HepG2 (cell line): ENCODE measurements around the gene RING1. TPM values are rescaled to one million over a fixed set of nuclear protein-coding genes. Genes with fewer than 3 reads are reported as not detected.
A peak's percentile ranks its signal among the peaks of the same experiment; 100 is the strongest.

ENCODE experiments used
- FUBP1 ChIP-seq: sonication (generic); formaldehyde crosslinking; IDR thresholded peaks from 2 replicates; pipeline ENCODE4 v1.5.1; 2020; ENCODE audit warnings: missing genetic modification reagents, mild to moderate bottlenecking, borderline replicate concordance
- SMAD3 ChIP-seq: sonication (generic); formaldehyde crosslinking; IDR thresholded peaks from 2 replicates; pipeline ENCODE4 v1.4.0; 2020; ENCODE audit warnings: missing genetic modification reagents
- ZNF232 ChIP-seq: sonication (generic); formaldehyde crosslinking; IDR thresholded peaks from 2 replicates; pipeline ENCODE4 v1.4.0; 2020; ENCODE audit warnings: missing genetic modification reagents, borderline replicate concordance
- polyA plus RNA-seq, 8 experiments: library from polyadenylated mRNA; depleted of rRNA in 3 of 8; stranded (reverse) in 7 of 8; unstranded in 1 of 8; fragments of >200 nt; fragmentation: Illumina TruSeq in 4 of 8; extraction: Trizol in 4 of 8; gene quantifications; 2 replicates each; pipeline versions ENCODE4 v1.2.1 to v1.2.3, GENCODE V29; 2011 to 2016; ENCODE audit warnings: low read depth in 4 of 8, missing spikeins in 1 of 8, mixed read lengths in 1 of 8; ENCODE audit not compliant: insufficient read depth in 1 of 8
- total RNA-seq, 5 experiments: library from RNA; depleted of rRNA; stranded (reverse); fragments of >200 nt; fragmentation: Illumina TruSeq; extraction: Trizol; gene quantifications; 2 replicates each; pipeline ENCODE4 v1.2.3, GENCODE V29; 2016; ENCODE audit warnings: low read depth in 1 of 5
- TF ChIP-seq, protein P1 (sequence below): sonication (generic); formaldehyde crosslinking; IDR thresholded peaks from 2 replicates; pipeline ENCODE4 v1.4.0; 2020; ENCODE audit warnings: missing genetic modification reagents, borderline replicate concordance
- TF ChIP-seq, protein P2 (sequence below): sonication (generic); formaldehyde crosslinking; IDR thresholded peaks from 2 replicates; pipeline ENCODE4 v1.4.0; 2020; ENCODE audit warnings: missing genetic modification reagents, borderline replicate concordance

Gene RING1
- total and polyA plus RNA-seq, 2 of the 13 experiments (the other 11 are each of a cell fraction or from before 2014, with no cell fraction given) = 23.9 to 33.6 TPM

DNA sequence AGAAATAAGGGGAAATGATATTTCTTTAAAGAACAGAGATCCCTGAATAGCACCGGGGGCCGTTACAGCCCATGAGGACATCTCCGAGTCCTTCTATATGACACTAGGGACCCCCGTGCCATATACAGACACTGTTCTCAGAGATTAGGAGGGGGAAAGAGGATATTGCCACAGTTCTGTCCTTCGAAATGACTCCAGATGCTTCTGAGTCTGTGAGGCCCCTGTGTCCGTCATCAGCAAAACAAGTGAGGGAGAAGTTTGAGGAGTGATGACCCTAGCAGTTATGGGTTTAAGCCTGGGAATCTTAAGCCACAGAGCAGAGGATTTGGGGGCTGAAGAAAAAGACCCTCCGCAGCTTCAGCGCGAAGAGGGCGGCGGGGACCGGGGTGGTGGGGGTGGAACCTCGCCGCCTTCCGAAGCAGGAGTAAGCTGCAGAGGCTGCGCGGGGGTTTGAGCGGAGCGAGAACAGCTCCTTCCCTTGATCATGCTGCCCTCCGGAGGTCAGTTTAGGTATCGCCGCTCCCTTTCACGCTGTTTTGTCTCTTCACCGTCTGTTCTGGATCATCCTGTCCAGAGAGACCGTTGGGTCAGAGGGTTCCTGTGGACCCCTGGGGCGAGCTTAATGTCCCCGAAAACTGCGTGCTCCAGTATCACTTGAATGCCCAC is 39.8 kb downstream of the RING1 start (continued):
- TF ChIP-seq SMAD3 = no peak
- TF ChIP-seq, protein P1, sequence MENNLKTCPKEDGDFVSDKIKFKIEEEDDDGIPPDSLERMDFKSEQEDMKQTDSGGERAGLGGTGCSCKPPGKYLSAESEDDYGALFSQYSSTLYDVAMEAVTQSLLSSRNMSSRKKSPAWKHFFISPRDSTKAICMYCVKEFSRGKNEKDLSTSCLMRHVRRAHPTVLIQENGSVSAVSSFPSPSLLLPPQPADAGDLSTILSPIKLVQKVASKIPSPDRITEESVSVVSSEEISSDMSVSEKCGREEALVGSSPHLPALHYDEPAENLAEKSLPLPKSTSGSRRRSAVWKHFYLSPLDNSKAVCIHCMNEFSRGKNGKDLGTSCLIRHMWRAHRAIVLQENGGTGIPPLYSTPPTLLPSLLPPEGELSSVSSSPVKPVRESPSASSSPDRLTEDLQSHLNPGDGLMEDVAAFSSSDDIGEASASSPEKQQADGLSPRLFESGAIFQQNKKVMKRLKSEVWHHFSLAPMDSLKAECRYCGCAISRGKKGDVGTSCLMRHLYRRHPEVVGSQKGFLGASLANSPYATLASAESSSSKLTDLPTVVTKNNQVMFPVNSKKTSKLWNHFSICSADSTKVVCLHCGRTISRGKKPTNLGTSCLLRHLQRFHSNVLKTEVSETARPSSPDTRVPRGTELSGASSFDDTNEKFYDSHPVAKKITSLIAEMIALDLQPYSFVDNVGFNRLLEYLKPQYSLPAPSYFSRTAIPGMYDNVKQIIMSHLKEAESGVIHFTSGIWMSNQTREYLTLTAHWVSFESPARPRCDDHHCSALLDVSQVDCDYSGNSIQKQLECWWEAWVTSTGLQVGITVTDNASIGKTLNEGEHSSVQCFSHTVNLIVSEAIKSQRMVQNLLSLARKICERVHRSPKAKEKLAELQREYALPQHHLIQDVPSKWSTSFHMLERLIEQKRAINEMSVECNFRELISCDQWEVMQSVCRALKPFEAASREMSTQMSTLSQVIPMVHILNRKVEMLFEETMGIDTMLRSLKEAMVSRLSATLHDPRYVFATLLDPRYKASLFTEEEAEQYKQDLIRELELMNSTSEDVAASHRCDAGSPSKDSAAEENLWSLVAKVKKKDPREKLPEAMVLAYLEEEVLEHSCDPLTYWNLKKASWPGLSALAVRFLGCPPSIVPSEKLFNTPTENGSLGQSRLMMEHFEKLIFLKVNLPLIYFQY (CRISPR knock-in tag) = 0 out of 2 replicates have a peak, but pooled peaks have one; percentile 20
- no peak for TF ChIP-seq FUBP1
- TF ChIP-seq ZNF232 (CRISPR knock-in tag) = peak; percentile 62; the same call in 1 of the 2 replicates
- TF ChIP-seq, protein P2, sequence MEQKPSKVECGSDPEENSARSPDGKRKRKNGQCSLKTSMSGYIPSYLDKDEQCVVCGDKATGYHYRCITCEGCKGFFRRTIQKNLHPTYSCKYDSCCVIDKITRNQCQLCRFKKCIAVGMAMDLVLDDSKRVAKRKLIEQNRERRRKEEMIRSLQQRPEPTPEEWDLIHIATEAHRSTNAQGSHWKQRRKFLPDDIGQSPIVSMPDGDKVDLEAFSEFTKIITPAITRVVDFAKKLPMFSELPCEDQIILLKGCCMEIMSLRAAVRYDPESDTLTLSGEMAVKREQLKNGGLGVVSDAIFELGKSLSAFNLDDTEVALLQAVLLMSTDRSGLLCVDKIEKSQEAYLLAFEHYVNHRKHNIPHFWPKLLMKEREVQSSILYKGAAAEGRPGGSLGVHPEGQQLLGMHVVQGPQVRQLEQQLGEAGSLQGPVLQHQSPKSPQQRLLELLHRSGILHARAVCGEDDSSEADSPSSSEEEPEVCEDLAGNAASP (CRISPR knock-in tag) = peak; percentile 94
